SK-MEL-5 (cell line): ENCODE measurements around the gene MRE11. TPM values are rescaled to one million over a fixed set of nuclear protein-coding genes. Genes with fewer than 3 reads are reported as not detected.

Experiments used
- DNase-seq: peaks from one replicate; pipeline ENCODE4 v3.0.0-alpha.2; 2016; ENCODE audit warnings: low read depth, low spot score
- in situ Hi-C: cut with HindIII; loops from 2 replicates; pipeline ENCODE4 v1.10.0; 2016; ENCODE audit warnings: low sequenced_read_pairs, high pct_unique_total_duplicates, low pct_unique_long_range_greater_than_20kb
- total RNA-seq: library from RNA; depleted of rRNA; stranded (reverse); fragments of >200 nt; shearing (Covaris generic); gene quantifications from 2 replicates; pipeline ENCODE4 v1.2.3, GENCODE V29; 2014

MRE11 gene
- total RNA-seq, 1 experiment from 2014 or later, result 16.0 TPM

DNA sequence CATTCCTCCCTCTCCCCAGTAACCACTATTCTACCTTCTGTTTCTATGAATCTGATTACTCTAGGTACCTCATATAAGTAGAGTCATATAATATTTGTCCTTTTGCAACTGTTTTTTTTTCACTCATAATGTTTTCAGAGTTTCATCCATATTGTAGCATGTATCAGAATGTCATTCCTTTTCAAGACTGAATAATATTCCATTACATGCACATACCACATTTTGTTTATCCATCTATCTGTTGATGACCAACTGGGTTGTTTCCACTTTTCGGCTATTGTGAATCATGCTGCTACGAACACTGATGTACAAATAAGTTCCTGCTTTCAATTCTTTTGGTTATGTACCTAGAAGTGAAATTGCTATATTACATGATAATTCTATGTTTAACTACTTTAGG lies 40.7 kb downstream of the MRE11 start:
- no peak for DNase-seq
- in situ Hi-C loops, result no loop called here

DNA sequence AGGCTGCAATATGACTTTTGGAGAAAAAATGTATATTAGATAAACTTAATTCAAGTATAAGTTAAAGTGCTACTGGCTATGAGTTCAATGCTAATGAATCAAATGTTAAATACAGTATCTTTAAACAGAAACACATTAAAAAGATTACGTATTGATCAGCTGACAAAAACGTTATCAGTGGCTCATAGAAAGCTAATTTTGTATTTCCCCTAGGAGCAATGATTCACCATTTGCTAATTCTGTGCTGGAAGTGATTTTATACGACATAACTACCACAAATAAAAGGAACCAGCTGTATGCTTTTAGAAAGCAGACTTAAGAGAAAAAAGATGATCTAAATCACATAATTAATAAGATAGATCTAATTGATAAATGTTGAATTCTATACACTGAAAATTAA lies 43.6 kb downstream of the MRE11 start:
- no peak for DNase-seq
- in situ Hi-C loops, result no loop called here

DNA sequence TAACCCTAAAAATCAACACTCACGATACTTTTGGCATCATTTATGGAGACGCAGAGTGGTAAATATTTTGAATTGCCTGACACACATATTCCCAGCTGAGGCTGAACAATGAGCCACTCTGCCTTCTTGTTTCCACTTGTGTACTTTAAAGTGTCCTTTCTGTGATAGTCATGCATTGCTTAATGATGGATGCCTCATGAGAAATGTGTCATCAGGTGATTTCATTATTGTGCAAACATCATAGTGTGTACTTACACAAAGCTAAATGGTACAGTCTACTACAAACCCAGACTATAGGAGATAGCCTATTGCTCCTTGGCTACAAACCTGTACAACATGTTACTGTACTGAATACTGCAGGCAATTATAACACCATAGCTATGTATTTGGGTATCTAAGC lies 44.2 kb downstream of the MRE11 start:
- no peak for DNase-seq
- in situ Hi-C loops, result no loop called here

DNA sequence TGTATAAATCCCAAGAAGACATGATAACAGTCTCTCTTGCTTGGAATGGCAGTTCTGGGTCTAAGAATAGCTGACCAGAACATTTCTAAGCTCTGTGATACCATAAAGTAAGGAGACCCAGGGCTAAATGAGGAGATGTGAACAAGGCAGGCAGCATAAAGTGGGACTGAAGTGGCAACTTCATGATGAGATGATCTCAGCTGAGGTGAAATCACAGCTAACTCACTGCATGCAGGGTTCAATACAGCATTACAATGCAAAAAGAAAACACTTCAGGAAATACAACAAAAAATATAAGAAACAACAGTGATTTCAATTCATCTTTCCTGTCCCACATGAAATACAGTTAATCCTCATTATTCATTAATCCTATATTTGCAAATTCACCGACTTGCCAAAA lies 44.6 kb downstream of the MRE11 start:
- in situ Hi-C loops, result no loop called here
- DNase-seq, result no peak

DNA sequence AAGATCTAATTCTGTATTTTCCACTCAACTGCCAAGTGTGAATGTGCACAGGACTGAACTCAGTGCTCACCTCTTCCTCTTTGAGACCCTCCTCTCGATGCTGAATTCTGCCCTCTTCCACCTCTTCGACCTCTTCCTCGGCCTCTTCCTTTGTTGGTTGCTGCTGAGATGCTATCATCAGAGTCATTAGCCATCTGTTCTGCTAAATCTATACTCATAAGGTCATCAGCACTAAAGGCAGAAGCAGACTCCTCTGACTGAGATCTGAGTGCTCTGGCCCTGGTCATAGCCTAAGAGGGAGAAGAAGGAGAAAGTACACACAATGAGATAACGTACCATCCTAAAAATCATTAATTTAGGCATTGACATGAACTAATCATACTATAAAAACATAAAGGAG lies 46.5 kb downstream of the MRE11 start:
- in situ Hi-C loops, result no loop called here
- DNase-seq, result no peak

DNA sequence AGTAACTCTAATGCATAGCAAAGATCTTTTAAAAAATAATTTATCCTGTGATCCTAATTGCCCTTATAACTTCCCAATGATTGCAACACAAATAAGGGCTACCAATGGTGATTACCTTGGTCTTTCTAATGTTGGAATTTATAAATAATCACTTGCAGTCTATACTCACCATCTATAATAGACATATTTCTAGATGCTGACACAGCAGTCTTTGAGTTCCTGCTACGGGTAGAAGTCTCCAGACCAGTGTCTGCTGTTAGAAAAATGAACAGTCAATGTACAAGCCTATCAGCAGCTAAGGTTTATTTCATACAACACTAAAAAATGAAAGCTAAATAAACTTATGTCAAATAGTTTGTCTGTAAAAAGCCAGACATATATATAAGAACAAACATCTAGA lies 48.0 kb downstream of the MRE11 start:
- no peak for DNase-seq
- in situ Hi-C loops, result no loop called here

DNA sequence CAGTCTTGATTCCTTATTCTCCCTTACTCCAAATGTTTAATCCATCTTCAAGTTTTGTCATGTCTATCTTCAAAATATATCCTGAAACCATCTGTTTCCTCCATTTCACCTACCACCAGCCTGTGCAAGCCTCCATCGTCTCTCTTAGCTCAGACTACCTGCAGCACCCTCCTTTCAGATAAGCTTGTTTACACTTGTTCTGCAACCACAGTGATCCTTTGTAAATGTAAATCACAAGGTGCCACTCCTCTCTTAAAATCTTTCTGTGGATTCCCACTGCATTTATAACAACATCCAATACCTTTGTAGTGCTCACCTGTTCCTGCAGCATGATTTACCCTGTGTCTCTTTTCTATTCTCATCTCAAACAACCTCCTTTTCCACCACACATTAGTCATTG lies 60.6 kb downstream of the MRE11 start:
- no peak for DNase-seq
- in situ Hi-C loops, result no loop called here

DNA sequence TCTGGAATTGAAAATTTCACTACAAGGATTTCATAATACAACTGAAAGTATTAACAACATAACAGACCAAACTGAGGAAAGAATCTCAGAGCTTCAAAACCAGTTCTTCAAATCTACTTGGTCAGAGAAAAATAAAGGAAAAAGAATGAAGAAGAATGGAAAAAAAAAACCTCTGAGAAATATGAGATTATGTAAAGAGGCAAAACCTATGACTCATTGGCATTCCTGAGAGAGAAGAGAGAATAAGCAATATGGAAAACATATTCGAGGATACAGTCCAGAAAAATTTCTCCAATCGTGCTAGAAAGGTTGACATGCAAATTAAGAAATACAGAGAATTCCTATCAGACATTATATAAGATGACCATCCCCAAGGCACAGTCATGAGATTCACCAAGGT lies 69.0 kb downstream of the MRE11 start:
- in situ Hi-C loops, result no loop called here
- no peak for DNase-seq

DNA sequence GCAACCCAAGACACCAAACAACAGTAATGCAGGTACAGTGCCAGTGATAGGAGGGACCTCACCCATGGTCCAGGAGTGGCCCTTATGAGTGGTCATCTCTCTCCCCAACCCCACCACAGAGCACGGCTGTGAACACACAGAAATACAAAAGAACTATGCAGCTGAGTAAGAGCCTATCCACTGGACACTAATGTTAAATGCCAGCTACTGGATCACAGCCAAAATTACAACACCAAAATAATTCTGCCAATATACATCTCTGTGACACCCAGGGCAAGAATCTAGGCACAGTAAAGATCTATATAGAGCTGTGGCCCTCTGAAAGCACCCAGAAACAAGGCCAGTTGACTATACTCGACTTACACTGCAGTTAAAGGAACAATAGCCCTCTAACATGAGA lies 69.6 kb downstream of the MRE11 start:
- in situ Hi-C loops, result no loop called here

DNA sequence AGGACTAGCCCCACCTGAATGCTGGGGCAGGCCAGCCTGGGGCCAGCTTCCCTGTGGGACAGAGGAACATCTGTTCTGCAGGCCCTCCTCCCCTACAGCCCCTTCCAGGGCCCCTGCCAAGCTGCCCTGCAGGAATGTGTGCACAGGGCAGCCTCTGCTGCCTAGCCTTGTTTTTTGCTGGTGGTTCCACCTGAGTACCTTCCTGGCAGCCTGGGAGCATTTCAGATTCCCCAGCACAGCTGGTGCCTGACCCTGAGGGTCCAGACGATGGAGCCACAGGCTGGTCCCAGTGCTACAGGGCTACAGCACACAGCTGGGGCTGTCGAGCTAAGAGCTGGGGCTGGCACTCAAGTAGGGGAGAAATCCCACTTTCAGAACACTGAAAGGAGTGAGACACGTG lies 70.1 kb downstream of the MRE11 start:
- in situ Hi-C loops, result no loop called here
- no peak for DNase-seq

More for the DNA sequence above, 69.6 kb downstream of the MRE11 start:
- DNase-seq, result no peak

DNA sequence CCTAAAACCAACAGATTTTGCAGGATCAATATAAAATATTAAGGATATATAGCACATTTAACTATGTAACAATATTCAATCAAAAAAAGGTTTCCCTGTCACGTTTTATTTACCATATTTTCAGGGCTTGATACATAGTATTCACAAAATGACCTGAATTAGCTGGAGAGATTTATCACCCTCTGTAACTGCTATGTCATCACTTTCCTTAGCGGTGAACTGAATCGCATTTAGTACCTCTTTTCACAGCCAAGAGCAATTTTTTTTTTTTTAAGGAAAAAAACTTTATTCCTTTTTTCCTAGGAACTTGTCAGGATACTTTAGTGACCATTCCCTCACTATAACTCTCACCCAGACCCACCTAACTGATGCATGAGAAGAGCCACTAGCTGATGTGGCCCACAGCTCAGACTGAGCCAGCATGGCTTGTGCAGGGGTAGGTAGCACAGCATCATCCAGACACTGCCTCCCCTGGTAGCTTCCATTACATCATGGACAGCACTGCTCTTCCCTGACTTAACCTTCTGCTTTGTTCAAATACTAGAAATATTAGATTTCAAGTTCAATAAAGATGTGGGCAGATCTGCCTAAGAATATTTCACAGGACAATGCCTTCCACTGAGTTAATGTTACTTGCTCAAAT lies 75.4 kb downstream of the MRE11 start:
- in situ Hi-C loops, result no loop called here
- no peak for DNase-seq

DNA sequence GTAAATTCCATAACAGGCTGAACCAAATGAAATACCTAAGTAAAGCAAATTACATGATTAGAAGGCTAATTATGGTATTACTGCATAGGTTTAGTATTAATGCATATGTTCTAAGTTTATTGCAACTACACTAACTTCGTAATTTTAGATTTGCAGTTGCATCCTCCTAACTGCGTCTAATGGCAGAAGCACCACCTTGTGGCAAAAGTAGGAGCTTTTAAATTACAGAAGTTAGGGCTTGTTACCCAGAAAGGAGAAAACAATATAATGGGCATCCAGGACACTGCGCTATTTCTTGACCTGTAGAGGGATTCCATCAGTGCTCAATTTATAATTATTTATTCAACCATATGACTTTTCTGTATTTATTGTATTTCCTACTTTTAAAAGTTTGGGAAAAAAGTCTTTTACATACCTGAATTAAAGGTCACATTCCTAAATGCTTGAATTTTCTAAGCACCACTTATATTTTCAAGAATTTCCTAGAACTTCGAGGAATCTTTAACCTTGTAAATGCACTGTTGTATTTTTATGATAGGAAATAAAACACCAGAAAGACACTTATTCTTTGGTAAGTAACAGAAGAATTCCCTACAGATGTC lies 76.2 kb downstream of the MRE11 start:
- in situ Hi-C loops, result no loop called here
- DNase-seq, result peak; percentile 59

DNA sequence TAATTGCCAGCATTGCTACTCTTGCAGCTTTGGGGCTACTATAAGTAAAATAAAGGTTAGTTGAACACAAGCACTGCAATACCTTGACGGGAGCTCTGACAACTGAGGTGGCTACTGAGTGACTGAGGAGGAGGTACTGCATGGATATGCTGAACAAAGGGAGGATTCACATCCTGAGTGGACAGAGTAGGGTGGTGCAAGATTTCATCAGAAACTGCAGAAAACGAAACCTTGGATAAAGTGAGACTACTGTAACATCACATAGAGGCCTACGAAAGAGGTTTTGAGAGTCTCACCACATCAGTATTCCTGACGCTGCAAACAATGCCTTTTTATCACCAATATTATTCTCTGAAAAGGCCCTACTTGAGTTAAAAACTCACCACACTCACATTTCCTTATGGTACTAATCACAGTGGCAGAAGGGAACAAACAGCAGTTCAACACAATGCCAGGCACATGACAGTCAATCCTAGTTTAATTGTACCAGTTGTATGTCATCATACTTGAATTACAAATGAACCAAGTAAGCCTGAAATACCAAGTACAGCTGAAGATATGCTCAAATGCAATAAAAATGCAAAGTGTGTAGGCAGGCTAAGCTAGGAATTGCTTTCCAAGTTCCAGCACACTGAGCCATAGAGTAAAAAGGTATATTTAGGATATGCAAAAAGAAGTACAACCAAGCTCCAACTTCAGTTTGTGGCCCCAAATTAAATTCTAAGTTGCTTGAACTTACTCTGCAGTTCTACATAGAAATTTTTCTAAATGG lies 88.4 kb downstream of the MRE11 start:
- peak; percentile 80 for DNase-seq
- in situ Hi-C loops, result no loop called here

DNA sequence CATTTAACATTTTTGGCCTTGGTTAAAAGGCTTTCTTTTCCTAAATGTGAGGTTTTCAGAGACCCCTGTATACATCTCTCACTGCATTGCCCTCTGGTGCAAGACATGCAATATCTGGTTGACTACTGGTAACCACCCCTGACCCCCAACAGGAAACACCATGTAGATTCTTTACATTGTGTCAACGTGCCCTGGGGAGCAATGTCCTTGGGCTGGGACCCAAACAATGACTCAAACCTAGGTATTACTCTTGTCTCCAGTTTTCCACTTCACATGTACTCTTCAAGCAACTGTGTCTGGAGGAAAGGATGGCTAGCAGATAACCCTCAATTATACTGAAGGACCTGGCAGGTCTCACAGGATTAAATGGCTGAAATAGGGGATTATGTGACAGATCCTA lies 91.3 kb downstream of the MRE11 start:
- in situ Hi-C loops, result no loop called here

DNA sequence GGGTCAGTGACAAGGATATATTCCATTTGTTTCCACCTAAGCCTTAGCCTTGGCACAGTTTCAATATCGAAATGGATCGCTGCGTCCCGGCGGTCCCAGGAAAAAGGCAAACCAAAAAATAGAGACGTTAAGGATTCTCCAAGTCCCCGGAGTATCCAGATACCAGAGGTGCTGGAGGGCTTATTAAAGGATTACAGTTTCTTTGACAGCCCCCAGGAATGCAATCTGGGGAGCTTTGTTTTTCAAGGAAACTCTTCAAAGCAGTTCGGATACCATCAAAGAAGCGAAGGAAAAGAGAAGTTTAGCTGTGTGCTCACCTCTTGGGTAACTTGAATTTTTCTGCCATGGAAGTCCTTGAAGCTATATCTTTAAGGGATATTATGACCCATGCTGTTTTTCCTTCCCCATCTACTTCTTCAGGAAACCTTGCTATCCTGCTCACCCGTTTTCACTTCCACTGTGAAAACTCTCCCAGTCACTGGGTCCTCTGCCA lies 91.8 kb downstream of the MRE11 start:
- in situ Hi-C loops, result no loop called here
- DNase-seq, result no peak

More for the DNA sequence above, 91.3 kb downstream of the MRE11 start:
- no peak for DNase-seq

DNA sequence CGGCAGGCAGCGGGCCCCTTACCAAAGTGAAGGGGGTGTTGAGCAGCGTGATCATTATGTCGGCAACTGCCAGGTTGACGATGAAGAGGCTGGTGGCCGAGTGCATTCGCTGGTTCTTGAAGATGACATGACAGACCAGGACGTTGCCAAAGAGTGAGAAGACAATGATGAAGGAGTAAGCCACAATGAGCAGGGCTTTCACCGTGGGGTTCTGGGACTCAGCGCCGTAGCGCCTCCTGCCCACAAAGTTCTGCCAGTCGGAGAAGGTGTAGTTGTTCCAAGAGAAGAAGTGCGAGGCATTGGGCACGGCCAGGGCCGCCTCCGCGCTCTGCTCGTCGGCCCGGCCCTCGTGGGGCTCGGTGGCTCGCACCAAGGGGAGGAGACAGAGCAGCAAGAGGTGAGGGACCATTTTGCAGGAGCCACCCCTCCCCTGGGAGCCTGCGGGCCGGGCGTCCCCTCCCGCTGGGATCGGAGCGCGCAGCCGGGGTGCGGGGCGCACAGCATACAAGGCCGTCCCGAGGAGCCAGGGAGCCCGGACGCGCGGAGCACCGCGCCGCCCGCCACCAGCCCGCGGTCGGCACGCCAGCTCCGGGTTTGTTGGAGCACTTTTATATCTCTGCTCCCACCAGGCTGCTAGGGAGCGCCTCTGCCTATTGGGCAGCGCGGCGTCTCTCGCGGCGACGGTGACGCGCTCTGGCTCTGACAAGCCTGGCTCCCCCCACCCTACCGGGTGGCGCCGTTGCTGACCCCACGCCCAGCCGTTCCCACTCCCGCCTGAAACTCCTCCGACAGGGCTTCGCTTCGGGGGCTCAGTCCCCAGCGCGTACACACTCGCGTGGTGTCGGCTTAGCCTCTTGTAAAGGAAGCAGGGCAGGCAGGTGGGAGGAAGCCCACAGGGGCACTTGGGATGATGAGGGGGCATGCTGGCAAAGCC lies 92.5 kb downstream of the MRE11 start, which contains the start of gene GPR83:
TSS of gene GPR83 (minus strand) at position 581 of the 934 bp plus-strand sequence. CDS start at position 409, 172 bp downstream.
- DNase-seq, result no peak
- in situ Hi-C loops, result no loop called here

DNA sequence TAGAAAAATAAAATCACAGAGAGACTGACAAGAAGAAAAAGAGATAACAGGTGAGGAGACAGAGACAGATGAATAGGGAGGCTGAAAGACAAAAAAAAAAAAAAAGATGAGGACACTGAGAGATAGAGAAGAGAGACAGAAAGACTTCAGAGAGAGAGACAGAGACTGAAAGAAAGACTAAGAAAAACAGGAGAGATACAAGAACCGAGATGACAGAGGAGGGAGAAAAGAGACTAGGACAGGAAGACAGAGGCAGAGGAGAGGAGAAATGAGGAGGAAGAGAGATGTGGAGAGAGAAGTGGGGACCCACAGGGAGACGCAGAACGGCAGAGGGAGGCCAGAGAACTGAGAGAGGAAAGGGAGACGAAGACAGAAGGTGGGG lies 93.2 kb downstream of the MRE11 start:
- DNase-seq, result no peak
- in situ Hi-C loops, result no loop called here

DNA sequence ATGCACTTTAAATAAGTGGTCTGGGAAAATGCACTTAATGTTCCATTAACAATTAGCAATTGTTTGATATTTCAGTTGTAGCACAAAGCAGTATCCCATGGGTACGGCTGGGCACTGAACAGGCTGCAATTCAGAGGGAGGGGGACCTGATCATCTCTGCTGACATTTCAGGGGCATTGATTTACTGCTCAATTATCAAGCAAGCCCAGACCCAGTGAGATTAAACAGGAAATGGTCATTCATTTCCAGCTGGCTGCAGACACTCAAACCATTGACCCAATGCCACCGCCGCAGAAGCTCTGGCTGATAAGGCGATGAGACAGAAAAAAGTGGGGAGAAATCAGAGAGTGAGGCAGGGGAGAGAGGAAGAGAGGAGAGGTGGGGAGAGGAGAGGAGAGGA lies 93.6 kb downstream of the MRE11 start:
- in situ Hi-C loops, result no loop called here
- DNase-seq, result no peak
